NOMO-1 treated with dmso at 0.1 percent for 144 hours (cell line): Measurements from ENCODE around the gene MYOM3.

Experiments used
- DNase-seq: peaks from one replicate; lab custom pipeline; 2025; ENCODE audit not compliant: unreplicated experiment; lab: John Stamatoyannopoulos, UW

The MYOM3 gene

GRCh38 chr1:24111996-24112779 is at the start of gene MYOM3:
Gene MYOM3 (minus strand): TSS chr1:24112135. CDS start chr1:24108636, 3,499 bp downstream.
- DNase-seq: peak; percentile 60

GRCh38 chr1:24161270-24161669 is 49.3 kb upstream of the MYOM3 start:
- DNase-seq: no peak

- DNase-seq: no peak
Observed at GRCh38 chr1:24159366-24159765, 47.4 kb upstream of the MYOM3 start.

- DNase-seq: no peak
Observed at GRCh38 chr1:24157918-24158481, 46.1 kb upstream of the MYOM3 start.

- no peak for DNase-seq
Observed at GRCh38 chr1:24156542-24157260, 44.8 kb upstream of the MYOM3 start.

- no peak for DNase-seq
Observed at GRCh38 chr1:24155011-24155782, 43.3 kb upstream of the MYOM3 start.

- no peak for DNase-seq
Observed at GRCh38 chr1:24154215-24154614, 42.3 kb upstream of the MYOM3 start.

- DNase-seq: no peak
Observed at GRCh38 chr1:24152631-24153494, 40.9 kb upstream of the MYOM3 start.

- no peak for DNase-seq
Observed at GRCh38 chr1:24151175-24151533, 39.2 kb upstream of the MYOM3 start.

GRCh38 chr1:24150234-24151174 is 38.6 kb upstream of the MYOM3 start:
- DNase-seq: peak; percentile 50

GRCh38 chr1:24149866-24150233 is 37.9 kb upstream of the MYOM3 start:
- peak; percentile 18 for DNase-seq

- DNase-seq: no peak
Observed at GRCh38 chr1:24147816-24148215, 35.9 kb upstream of the MYOM3 start.

GRCh38 chr1:24147194-24147593 is 35.3 kb upstream of the MYOM3 start:
- no peak for DNase-seq

- DNase-seq: no peak
Observed at GRCh38 chr1:24142546-24143534, 30.9 kb upstream of the MYOM3 start, which contains the start of gene IL22RA1. Gene IL22RA1 (minus strand): TSS chr1:24143140. CDS start chr1:24143082, 58 bp downstream.

GRCh38 chr1:24141311-24141997 is 29.5 kb upstream of the MYOM3 start:
- no peak for DNase-seq

- DNase-seq: no peak
Observed at GRCh38 chr1:24140741-24141181, 28.8 kb upstream of the MYOM3 start.

- no peak for DNase-seq
Observed at GRCh38 chr1:24139841-24140425, 28.0 kb upstream of the MYOM3 start.
